ENCODE data around the gene PPT1.
A peak's percentile ranks its signal among the peaks of the same experiment; 100 is the strongest.
"Not testable (repeated sequence)": the region's sequence is repeated elsewhere in the genome, so short reads cannot be mapped to it uniquely, and the experiment has no call there.

Gene PPT1

GRCh38 chr1:40039245-40039756, 57.8 kb downstream of the PPT1 start:
- intact Hi-C loops (cut with DNase I), result loop anchor here (10.0 kb wide), 1 partner anchor 134 kb away; the partner anchor contains the start of gene MYCL
- peak in 9 of 42 donors; percentile 8 to 58 (median 34) for DNase-seq

GRCh38 chr1:40038697-40039096, 58.4 kb downstream of the PPT1 start:
- DNase-seq, result no peak
- intact Hi-C loops (cut with DNase I), result loop anchor here (10.0 kb wide), 1 partner anchor 134 kb away; the partner anchor contains the start of gene MYCL

GRCh38 chr1:40037254-40037653, 59.8 kb downstream of the PPT1 start:
- intact Hi-C loops (cut with DNase I), result loop anchor here (10.0 kb wide), 1 partner anchor 132 kb away; the partner anchor contains the start of gene MYCL
- not testable (repeated sequence) for DNase-seq

GRCh38 chr1:40036574-40036973, 60.5 kb downstream of the PPT1 start:
- DNase-seq, result peak in 23 of 42 donors; percentile 24 to 73 (median 45)
- intact Hi-C loops (cut with DNase I), result loop anchor here (10.0 kb wide), 1 partner anchor 132 kb away; the partner anchor contains the start of gene MYCL

- intact Hi-C loops (cut with DNase I), result loop anchor here (10.0 kb wide), 1 partner anchor 130 kb away; the partner anchor contains the start of gene MYCL
- DNase-seq, result no peak
These were observed 62.2 kb downstream of the PPT1 start for GRCh38 chr1:40034869-40035268.

- intact Hi-C loops (cut with DNase I), result loop anchor here (10.0 kb wide), 1 partner anchor 128 kb away; the partner anchor contains the start of gene MYCL
- peak in 41 of 42 donors; percentile 31 to 87 (median 65) for DNase-seq
These were observed 64.7 kb downstream of the PPT1 start for GRCh38 chr1:40032240-40032891.

GRCh38 chr1:40030528-40031135, 66.4 kb downstream of the PPT1 start:
- DNase-seq, result no peak
- intact Hi-C loops (cut with DNase I), result loop anchor here (10.0 kb wide), 1 partner anchor 126 kb away; the partner anchor contains the start of gene MYCL

GRCh38 chr1:40029608-40030007, 67.4 kb downstream of the PPT1 start:
- intact Hi-C loops (cut with DNase I), result loop anchor here (10.0 kb wide), 1 partner anchor 125 kb away; the partner anchor contains the start of gene MYCL
- DNase-seq, result no peak

GRCh38 chr1:40027647-40028046, 69.4 kb downstream of the PPT1 start:
- intact Hi-C loops (cut with DNase I), result no loop called here

GRCh38 chr1:40024671-40025070, 72.4 kb downstream of the PPT1 start:
- intact Hi-C loops (cut with DNase I), result no loop called here
- DNase-seq, result no peak

More at GRCh38 chr1:40027647-40028046, 69.4 kb downstream of the PPT1 start:
- DNase-seq, result no peak

- DNase-seq, result no peak
- intact Hi-C loops (cut with DNase I), result no loop called here
These were observed 73.6 kb downstream of the PPT1 start for GRCh38 chr1:40023379-40023944.
